Neutrophil (primary cell): ENCODE measurements around the gene ZYG11A.

ENCODE experiments used
- H3K27ac ChIP-seq: fragments of 200-600 bp; sonication (generic); 2 replicates; pipeline ENCODE4 v1.5.1; 2016; ENCODE audit warnings: mild to moderate bottlenecking, moderate library complexity
- H3K27me3 ChIP-seq: fragments of 200-600 bp; sonication (generic); 2 replicates; pipeline ENCODE4 v1.6.0; 2016; ENCODE audit warnings: mild to moderate bottlenecking
- H3K36me3 ChIP-seq: fragments of 200-600 bp; sonication (generic); 2 replicates; pipeline ENCODE4 v1.5.1; 2017
- H3K4me1 ChIP-seq, 2 experiments: fragments of 200-600 bp in 1 of 2; sonication (generic) in 1 of 2; 1 replicate in 1 of 2; 2 replicates in 1 of 2; pipeline versions ENCODE4 v1.5.1 to v1.6.1; 2013 to 2016; ENCODE audit warnings: low read depth in 1 of 2, low read length in 1 of 2, mild to moderate bottlenecking in 1 of 2, moderate library complexity in 1 of 2; ENCODE audit not compliant: control insufficient read depth in 1 of 2, insufficient read depth in 1 of 2
- H3K4me3 ChIP-seq, 2 experiments: fragments of 200-600 bp in 1 of 2; sonication (generic) in 1 of 2; 1 replicate in 1 of 2; 2 replicates in 1 of 2; pipeline ENCODE4 v1.5.1; 2013 to 2016; ENCODE audit warnings: low read depth in 1 of 2, low read length in 1 of 2, mild to moderate bottlenecking in 1 of 2, moderate library complexity in 1 of 2
- H3K9me3 ChIP-seq: fragments of 200-600 bp; sonication (generic); 2 replicates; pipeline ENCODE4 v1.5.1; 2016
- CTCF ChIP-seq: fragments of 200-600 bp; sonication (generic); IDR thresholded peaks from 2 replicates; pipeline ENCODE4 v1.5.1; 2016; ENCODE audit warnings: antibody characterized with exemption

Gene ZYG11A

GRCh38 chr1:52915855-52916220 is 73.3 kb downstream of the ZYG11A start:
- Histone ChIP-seq H3K4me3 (no peak overlapping the region), H3K27ac (no peak overlapping the region), H3K4me1 (peaks cover under 1 to 3% of the 10 kb centered on the region in 2 experiments), H3K36me3 (no peaks in the 10 kb centered on the region), H3K9me3 (no peaks in the 10 kb centered on the region), H3K27me3 (peaks cover 16% of the 10 kb centered on the region)
- no peak for TF ChIP-seq CTCF

DNA sequence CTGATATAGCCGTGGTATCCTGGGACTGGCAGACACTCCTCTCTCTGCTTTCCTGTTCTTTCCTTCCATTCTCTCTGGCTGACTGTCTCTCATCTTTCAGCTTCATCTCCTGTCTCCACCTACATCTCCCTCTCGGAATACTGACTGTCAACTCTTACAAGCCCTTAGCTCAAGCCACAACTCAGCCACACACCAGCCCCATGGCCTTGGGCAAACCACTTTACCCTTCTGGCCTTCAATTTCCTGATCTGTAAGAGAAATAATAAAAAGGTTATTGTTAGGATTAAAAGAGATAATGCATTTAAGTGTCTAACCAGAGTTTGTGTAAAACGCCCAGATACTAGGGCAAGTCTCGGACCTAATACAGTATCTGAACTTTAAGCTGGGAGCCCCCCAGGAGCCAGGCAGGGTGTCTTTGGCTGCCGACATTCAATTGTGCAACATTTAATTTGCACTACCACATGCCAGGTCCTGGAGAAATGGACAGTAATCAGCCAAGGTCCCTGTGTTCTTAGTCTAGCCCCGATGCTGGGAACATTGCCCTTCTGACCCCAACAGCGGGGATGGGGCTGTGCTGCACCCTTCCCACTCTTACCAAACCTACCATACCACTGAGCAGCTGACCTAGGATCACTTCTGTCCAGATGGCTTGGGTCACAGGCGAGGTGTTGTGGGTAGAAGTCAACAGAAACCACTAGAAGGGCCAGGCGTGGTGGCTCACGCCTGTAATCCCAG is 73.8 kb downstream of the ZYG11A start:
- Histone ChIP-seq H3K36me3 (no peaks in the 10 kb centered on the region), H3K4me3 (no peak overlapping the region), H3K9me3 (no peaks in the 10 kb centered on the region), H3K4me1 (peaks cover 6 to 8% of the 10 kb centered on the region in 2 experiments), H3K27ac (no peak overlapping the region), H3K27me3 (peaks cover 22% of the 10 kb centered on the region)
- no peak for TF ChIP-seq CTCF

DNA sequence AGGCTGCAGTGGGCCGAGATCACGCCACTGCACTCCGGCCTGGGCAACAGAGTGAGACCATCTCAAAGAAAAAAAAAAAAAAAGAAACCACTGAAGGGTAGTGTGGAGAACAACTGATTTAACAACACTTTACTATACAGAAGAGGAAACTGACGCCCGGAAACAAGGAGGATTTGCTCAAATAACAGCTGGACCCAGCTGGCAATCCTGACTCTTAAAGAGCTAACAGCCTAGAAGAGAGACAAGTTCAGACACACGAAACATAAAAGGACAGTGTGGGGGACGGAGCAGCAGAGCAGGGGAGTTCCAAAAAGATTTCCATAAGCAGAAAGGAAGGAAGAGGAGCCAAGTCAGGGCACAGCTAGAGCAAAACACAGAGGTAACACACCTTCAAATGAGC is 74.6 kb downstream of the ZYG11A start:
- H3K36me3 ChIP-seq, result no peaks in the 10 kb centered on the region
- H3K4me1 ChIP-seq, result peaks cover 9 to 13% of the 10 kb centered on the region in 2 experiments
- H3K9me3 ChIP-seq, result no peaks in the 10 kb centered on the region
- no peak overlapping the region for H3K4me3 ChIP-seq
- no peak overlapping the region for H3K27ac ChIP-seq
- no peak for TF ChIP-seq CTCF
- H3K27me3 ChIP-seq, result peaks cover 26% of the 10 kb centered on the region

- Histone ChIP-seq H3K27me3 (peaks cover 31% of the 10 kb centered on the region), H3K36me3 (no peaks in the 10 kb centered on the region), H3K4me3 (no peak overlapping the region), H3K4me1 (peaks cover 9 to 13% of the 10 kb centered on the region in 2 experiments), H3K27ac (no peak overlapping the region), H3K9me3 (no peaks in the 10 kb centered on the region)
- TF ChIP-seq CTCF, result no peak
These were observed 75.0 kb downstream of the ZYG11A start for GRCh38 chr1:52917581-52917980.

DNA sequence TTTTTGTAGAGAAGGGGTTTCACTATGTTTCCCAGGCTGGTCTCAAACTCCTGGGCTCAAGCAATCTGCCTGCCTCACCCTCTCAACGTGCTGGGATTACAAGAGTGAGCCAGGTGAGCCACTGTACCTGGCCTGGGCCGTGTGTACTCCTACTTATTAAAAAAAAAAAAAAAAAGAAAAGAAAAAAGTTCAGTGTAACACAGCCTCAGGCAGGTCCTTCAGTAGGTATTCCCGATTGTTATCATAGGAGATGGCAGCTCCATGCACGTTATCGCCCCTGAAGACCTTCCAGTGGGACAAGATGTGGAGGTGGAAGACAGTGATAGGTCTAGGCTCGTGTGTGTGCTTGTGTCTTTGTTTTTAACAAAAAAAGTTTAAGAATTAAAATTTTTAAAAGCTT is 75.6 kb downstream of the ZYG11A start:
- H3K36me3 ChIP-seq, result no peaks in the 10 kb centered on the region

More for the DNA sequence above, 75.6 kb downstream of the ZYG11A start:
- Histone ChIP-seq H3K27ac (no peak overlapping the region), H3K4me3 (no peak overlapping the region), H3K9me3 (no peaks in the 10 kb centered on the region), H3K4me1 (peaks cover 9 to 13% of the 10 kb centered on the region in 2 experiments), H3K27me3 (peaks cover 35% of the 10 kb centered on the region)
- TF ChIP-seq CTCF, result no peak
